HEK293 (cell line): ENCODE results near the gene NUAK1.

Source experiments
- KLF10 ChIP-seq: fragments of 450-650 bp; IDR thresholded peaks from 2 replicates; pipeline ENCODE4 v1.5.1; 2018; ENCODE audit warnings: missing biosample characterization, mild to moderate bottlenecking, missing genetic modification characterization
- RBAK ChIP-seq: fragments of 450-650 bp; formaldehyde crosslinking; IDR thresholded peaks from 2 replicates; pipeline ENCODE4 v1.5.1; 2016; ENCODE audit warnings: missing biosample characterization, missing genetic modification characterization
- SP7 ChIP-seq: fragments of 450-650 bp; formaldehyde crosslinking; IDR thresholded peaks from 2 replicates; pipeline ENCODE4 v1.5.1; 2016; ENCODE audit warnings: missing biosample characterization, missing genetic modification characterization
- ZNF121 ChIP-seq: fragments of 450-650 bp; formaldehyde crosslinking; IDR thresholded peaks from 2 replicates; pipeline ENCODE4 v1.5.1; 2016; ENCODE audit warnings: missing biosample characterization, missing genetic modification characterization
- ZNF24 ChIP-seq: fragments of 450-650 bp; formaldehyde crosslinking; IDR thresholded peaks from 2 replicates; pipeline ENCODE4 v1.5.1; 2016; ENCODE audit warnings: missing biosample characterization, missing genetic modification characterization
- ZNF501 ChIP-seq: fragments of 450-650 bp; formaldehyde crosslinking; IDR thresholded peaks from 2 replicates; pipeline ENCODE4 v1.5.1; 2016; ENCODE audit warnings: missing biosample characterization, missing genetic modification characterization
- ZNF558 ChIP-seq: fragments of 450-650 bp; formaldehyde crosslinking; IDR thresholded peaks from 2 replicates; pipeline ENCODE4 v1.5.1; 2016; ENCODE audit warnings: missing biosample characterization, missing genetic modification characterization
- ZNF629 ChIP-seq: fragments of 450-650 bp; formaldehyde crosslinking; IDR thresholded peaks from 2 replicates; pipeline ENCODE4 v1.5.1; 2017; ENCODE audit warnings: missing biosample characterization, missing genetic modification characterization
- ZNF843 ChIP-seq: fragments of 450-650 bp; formaldehyde crosslinking; IDR thresholded peaks from 2 replicates; pipeline ENCODE4 v1.5.1; 2016; ENCODE audit warnings: missing biosample characterization, missing genetic modification characterization
- TF ChIP-seq, protein P1 (sequence below): fragments of 450-650 bp; formaldehyde crosslinking; IDR thresholded peaks from 2 replicates; pipeline ENCODE4 v1.5.1; 2016; ENCODE audit warnings: missing biosample characterization, missing genetic modification characterization
- TF ChIP-seq, protein P2 (sequence below): fragments of 450-650 bp; formaldehyde crosslinking; IDR thresholded peaks from 2 replicates; pipeline ENCODE4 v1.5.1; 2016; ENCODE audit warnings: missing biosample characterization, missing genetic modification characterization
- TF ChIP-seq, protein P3 (sequence below): fragments of 450-650 bp; formaldehyde crosslinking; IDR thresholded peaks from 2 replicates; pipeline ENCODE4 v1.5.1; 2016; ENCODE audit warnings: missing biosample characterization, missing genetic modification characterization, borderline replicate concordance
- TF ChIP-seq, protein P4 (sequence below): fragments of 450-650 bp; formaldehyde crosslinking; IDR thresholded peaks from 2 replicates; pipeline ENCODE4 v1.5.1; 2016; ENCODE audit warnings: missing biosample characterization, missing genetic modification characterization
- TF ChIP-seq, protein P5 (sequence below): fragments of 450-650 bp; formaldehyde crosslinking; IDR thresholded peaks from 2 replicates; pipeline ENCODE4 v1.5.1; 2016; ENCODE audit warnings: missing biosample characterization, missing genetic modification characterization
- TF ChIP-seq, protein P6 (sequence below): fragments of 450-650 bp; formaldehyde crosslinking; conservative IDR thresholded peaks from 2 replicates; pipeline ENCODE4 v1.5.1; 2016; ENCODE audit warnings: low read depth, missing biosample characterization, missing genetic modification characterization
- TF ChIP-seq, protein P7 (sequence below): fragments of 450-650 bp; IDR thresholded peaks from 2 replicates; pipeline ENCODE4 v1.5.1; 2018; ENCODE audit warnings: missing biosample characterization, mild to moderate bottlenecking, missing genetic modification characterization
- TF ChIP-seq, protein P8 (sequence below): fragments of 450-650 bp; formaldehyde crosslinking; IDR thresholded peaks from 2 replicates; pipeline ENCODE4 v1.5.1; 2016; ENCODE audit warnings: missing biosample characterization, missing genetic modification characterization, low read depth

NUAK1 gene

DNA sequence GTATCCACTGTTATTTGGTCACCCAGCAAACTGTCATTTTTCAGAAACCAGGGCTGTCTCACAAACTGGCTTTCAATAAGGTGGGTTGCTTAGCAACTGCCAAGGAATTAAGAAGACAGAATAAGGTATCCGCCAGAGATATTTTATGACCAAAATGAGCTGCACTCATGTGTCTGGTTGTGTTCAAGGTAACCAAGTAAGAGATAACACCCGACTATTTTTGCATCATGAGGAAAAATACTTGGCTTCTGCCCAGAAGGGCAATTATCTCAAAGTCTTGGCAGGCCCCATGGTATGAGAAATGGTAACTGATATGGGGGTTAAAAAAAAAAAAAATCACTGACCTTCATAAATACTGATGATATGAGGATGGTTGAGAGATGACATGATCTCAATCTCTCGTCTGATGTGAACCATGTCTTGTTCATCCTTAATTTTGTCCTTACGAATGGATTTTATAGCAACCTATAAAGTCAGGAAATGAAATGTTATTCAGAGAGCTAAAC lies 32.6 kb downstream of the NUAK1 start (continued):
- TF ChIP-seq, protein P1, sequence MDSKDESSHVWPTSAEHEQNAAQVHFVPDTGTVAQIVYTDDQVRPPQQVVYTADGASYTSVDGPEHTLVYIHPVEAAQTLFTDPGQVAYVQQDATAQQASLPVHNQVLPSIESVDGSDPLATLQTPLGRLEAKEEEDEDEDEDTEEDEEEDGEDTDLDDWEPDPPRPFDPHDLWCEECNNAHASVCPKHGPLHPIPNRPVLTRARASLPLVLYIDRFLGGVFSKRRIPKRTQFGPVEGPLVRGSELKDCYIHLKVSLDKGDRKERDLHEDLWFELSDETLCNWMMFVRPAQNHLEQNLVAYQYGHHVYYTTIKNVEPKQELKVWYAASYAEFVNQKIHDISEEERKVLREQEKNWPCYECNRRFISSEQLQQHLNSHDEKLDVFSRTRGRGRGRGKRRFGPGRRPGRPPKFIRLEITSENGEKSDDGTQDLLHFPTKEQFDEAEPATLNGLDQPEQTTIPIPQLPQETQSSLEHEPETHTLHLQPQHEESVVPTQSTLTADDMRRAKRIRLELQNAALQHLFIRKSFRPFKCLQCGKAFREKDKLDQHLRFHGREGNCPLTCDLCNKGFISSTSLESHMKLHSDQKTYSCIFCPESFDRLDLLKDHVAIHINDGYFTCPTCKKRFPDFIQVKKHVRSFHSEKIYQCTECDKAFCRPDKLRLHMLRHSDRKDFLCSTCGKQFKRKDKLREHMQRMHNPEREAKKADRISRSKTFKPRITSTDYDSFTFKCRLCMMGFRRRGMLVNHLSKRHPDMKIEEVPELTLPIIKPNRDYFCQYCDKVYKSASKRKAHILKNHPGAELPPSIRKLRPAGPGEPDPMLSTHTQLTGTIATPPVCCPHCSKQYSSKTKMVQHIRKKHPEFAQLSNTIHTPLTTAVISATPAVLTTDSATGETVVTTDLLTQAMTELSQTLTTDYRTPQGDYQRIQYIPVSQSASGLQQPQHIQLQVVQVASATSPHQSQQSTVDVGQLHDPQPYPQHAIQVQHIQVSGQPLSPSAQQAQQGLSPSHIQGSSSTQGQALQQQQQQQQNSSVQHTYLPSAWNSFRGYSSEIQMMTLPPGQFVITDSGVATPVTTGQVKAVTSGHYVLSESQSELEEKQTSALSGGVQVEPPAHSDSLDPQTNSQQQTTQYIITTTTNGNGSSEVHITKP = peak; percentile 39; the same call in 1 of the 2 replicates
- TF ChIP-seq, protein P2, sequence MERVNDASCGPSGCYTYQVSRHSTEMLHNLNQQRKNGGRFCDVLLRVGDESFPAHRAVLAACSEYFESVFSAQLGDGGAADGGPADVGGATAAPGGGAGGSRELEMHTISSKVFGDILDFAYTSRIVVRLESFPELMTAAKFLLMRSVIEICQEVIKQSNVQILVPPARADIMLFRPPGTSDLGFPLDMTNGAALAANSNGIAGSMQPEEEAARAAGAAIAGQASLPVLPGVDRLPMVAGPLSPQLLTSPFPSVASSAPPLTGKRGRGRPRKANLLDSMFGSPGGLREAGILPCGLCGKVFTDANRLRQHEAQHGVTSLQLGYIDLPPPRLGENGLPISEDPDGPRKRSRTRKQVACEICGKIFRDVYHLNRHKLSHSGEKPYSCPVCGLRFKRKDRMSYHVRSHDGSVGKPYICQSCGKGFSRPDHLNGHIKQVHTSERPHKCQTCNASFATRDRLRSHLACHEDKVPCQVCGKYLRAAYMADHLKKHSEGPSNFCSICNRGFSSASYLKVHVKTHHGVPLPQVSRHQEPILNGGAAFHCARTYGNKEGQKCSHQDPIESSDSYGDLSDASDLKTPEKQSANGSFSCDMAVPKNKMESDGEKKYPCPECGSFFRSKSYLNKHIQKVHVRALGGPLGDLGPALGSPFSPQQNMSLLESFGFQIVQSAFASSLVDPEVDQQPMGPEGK (tag by site-specific recombination) = peak; percentile 46; the same call in 1 of the 2 replicates
- no peak for TF ChIP-seq ZNF121
- TF ChIP-seq ZNF558 (tag by site-specific recombination) = peak; percentile 64; the same call in 1 of the 2 replicates
- peak; percentile 57 for TF ChIP-seq SP7
- TF ChIP-seq KLF10 (tag by site-specific recombination) = 0 out of 2 replicates have a peak, but pooled peaks have one; percentile 27
- TF ChIP-seq, protein P3, sequence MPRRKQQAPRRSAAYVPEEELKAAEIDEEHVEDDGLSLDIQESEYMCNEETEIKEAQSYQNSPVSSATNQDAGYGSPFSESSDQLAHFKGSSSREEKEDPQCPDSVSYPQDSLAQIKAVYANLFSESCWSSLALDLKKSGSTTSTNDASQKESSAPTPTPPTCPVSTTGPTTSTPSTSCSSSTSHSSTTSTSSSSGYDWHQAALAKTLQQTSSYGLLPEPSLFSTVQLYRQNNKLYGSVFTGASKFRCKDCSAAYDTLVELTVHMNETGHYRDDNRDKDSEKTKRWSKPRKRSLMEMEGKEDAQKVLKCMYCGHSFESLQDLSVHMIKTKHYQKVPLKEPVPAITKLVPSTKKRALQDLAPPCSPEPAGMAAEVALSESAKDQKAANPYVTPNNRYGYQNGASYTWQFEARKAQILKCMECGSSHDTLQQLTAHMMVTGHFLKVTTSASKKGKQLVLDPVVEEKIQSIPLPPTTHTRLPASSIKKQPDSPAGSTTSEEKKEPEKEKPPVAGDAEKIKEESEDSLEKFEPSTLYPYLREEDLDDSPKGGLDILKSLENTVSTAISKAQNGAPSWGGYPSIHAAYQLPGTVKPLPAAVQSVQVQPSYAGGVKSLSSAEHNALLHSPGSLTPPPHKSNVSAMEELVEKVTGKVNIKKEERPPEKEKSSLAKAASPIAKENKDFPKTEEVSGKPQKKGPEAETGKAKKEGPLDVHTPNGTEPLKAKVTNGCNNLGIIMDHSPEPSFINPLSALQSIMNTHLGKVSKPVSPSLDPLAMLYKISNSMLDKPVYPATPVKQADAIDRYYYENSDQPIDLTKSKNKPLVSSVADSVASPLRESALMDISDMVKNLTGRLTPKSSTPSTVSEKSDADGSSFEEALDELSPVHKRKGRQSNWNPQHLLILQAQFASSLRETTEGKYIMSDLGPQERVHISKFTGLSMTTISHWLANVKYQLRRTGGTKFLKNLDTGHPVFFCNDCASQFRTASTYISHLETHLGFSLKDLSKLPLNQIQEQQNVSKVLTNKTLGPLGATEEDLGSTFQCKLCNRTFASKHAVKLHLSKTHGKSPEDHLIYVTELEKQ (tag by site-specific recombination) = peak; percentile 47; the same call in 1 of the 2 replicates
- TF ChIP-seq, protein P4, sequence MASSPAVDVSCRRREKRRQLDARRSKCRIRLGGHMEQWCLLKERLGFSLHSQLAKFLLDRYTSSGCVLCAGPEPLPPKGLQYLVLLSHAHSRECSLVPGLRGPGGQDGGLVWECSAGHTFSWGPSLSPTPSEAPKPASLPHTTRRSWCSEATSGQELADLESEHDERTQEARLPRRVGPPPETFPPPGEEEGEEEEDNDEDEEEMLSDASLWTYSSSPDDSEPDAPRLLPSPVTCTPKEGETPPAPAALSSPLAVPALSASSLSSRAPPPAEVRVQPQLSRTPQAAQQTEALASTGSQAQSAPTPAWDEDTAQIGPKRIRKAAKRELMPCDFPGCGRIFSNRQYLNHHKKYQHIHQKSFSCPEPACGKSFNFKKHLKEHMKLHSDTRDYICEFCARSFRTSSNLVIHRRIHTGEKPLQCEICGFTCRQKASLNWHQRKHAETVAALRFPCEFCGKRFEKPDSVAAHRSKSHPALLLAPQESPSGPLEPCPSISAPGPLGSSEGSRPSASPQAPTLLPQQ (tag by site-specific recombination) = peak; percentile 81
- TF ChIP-seq, protein P5, sequence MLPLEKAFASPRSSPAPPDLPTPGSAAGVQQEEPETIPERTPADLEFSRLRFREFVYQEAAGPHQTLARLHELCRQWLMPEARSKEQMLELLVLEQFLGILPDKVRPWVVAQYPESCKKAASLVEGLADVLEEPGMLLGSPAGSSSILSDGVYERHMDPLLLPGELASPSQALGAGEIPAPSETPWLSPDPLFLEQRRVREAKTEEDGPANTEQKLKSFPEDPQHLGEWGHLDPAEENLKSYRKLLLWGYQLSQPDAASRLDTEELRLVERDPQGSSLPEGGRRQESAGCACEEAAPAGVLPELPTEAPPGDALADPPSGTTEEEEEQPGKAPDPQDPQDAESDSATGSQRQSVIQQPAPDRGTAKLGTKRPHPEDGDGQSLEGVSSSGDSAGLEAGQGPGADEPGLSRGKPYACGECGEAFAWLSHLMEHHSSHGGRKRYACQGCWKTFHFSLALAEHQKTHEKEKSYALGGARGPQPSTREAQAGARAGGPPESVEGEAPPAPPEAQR (tag by site-specific recombination) = no peak
- peak; percentile 69; the same call in 1 of the 2 replicates for TF ChIP-seq ZNF501 (tag by site-specific recombination)
- TF ChIP-seq, protein P6, sequence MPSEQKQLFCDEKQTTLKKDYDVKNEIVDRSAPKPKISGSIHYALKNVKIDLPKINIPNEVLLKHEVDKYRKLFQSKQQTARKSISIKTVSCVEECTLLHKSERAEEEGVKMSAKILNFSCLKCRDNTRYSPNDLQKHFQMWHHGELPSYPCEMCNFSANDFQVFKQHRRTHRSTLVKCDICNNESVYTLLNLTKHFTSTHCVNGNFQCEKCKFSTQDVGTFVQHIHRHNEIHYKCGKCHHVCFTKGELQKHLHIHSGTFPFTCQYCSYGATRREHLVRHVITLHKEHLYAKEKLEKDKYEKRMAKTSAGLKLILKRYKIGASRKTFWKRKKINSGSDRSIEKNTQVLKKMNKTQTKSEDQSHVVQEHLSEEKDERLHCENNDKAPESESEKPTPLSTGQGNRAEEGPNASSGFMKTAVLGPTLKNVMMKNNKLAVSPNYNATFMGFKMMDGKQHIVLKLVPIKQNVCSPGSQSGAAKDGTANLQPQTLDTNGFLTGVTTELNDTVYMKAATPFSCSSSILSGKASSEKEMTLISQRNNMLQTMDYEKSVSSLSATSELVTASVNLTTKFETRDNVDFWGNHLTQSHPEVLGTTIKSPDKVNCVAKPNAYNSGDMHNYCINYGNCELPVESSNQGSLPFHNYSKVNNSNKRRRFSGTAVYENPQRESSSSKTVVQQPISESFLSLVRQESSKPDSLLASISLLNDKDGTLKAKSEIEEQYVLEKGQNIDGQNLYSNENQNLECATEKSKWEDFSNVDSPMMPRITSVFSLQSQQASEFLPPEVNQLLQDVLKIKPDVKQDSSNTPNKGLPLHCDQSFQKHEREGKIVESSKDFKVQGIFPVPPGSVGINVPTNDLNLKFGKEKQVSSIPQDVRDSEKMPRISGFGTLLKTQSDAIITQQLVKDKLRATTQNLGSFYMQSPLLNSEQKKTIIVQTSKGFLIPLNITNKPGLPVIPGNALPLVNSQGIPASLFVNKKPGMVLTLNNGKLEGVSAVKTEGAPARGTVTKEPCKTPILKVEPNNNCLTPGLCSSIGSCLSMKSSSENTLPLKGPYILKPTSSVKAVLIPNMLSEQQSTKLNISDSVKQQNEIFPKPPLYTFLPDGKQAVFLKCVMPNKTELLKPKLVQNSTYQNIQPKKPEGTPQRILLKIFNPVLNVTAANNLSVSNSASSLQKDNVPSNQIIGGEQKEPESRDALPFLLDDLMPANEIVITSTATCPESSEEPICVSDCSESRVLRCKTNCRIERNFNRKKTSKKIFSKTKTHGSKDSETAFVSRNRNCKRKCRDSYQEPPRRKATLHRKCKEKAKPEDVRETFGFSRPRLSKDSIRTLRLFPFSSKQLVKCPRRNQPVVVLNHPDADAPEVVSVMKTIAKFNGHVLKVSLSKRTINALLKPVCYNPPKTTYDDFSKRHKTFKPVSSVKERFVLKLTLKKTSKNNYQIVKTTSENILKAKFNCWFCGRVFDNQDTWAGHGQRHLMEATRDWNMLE (tag by site-specific recombination) = 0 out of 2 replicates have a peak, but pooled peaks have one; percentile 40
- peak; percentile 71 for TF ChIP-seq ZNF629 (tag by site-specific recombination)
- no peak for TF ChIP-seq RBAK (tag by site-specific recombination)
- TF ChIP-seq, protein P7, sequence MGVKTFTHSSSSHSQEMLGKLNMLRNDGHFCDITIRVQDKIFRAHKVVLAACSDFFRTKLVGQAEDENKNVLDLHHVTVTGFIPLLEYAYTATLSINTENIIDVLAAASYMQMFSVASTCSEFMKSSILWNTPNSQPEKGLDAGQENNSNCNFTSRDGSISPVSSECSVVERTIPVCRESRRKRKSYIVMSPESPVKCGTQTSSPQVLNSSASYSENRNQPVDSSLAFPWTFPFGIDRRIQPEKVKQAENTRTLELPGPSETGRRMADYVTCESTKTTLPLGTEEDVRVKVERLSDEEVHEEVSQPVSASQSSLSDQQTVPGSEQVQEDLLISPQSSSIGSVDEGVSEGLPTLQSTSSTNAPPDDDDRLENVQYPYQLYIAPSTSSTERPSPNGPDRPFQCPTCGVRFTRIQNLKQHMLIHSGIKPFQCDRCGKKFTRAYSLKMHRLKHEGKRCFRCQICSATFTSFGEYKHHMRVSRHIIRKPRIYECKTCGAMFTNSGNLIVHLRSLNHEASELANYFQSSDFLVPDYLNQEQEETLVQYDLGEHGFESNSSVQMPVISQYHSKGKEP = peak; percentile 39; the same call in 1 of the 2 replicates
- TF ChIP-seq, protein P8, sequence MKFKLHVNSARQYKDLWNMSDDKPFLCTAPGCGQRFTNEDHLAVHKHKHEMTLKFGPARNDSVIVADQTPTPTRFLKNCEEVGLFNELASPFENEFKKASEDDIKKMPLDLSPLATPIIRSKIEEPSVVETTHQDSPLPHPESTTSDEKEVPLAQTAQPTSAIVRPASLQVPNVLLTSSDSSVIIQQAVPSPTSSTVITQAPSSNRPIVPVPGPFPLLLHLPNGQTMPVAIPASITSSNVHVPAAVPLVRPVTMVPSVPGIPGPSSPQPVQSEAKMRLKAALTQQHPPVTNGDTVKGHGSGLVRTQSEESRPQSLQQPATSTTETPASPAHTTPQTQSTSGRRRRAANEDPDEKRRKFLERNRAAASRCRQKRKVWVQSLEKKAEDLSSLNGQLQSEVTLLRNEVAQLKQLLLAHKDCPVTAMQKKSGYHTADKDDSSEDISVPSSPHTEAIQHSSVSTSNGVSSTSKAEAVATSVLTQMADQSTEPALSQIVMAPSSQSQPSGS (tag by site-specific recombination) = no peak
- TF ChIP-seq ZNF843 = peak; percentile 75
- peak; percentile 71 for TF ChIP-seq ZNF24 (tag by site-specific recombination)
